GM19193 (cell line): ENCODE results near the gene C1orf74.

Experiments used
- POLR2A ChIP-seq: IDR thresholded peaks from 4 replicates; pipeline ENCODE4 v1.6.1; 2011; ENCODE audit not compliant: insufficient read depth, insufficient read length; ENCODE audit errors: extremely low read depth

The C1orf74 gene

GRCh38 chr1:209746451-209747165 is 37.8 kb downstream of the C1orf74 start:
- TF ChIP-seq POLR2A, result no peak

GRCh38 chr1:209743145-209743482 is 41.2 kb downstream of the C1orf74 start:
- TF ChIP-seq POLR2A, result no peak

DNA sequence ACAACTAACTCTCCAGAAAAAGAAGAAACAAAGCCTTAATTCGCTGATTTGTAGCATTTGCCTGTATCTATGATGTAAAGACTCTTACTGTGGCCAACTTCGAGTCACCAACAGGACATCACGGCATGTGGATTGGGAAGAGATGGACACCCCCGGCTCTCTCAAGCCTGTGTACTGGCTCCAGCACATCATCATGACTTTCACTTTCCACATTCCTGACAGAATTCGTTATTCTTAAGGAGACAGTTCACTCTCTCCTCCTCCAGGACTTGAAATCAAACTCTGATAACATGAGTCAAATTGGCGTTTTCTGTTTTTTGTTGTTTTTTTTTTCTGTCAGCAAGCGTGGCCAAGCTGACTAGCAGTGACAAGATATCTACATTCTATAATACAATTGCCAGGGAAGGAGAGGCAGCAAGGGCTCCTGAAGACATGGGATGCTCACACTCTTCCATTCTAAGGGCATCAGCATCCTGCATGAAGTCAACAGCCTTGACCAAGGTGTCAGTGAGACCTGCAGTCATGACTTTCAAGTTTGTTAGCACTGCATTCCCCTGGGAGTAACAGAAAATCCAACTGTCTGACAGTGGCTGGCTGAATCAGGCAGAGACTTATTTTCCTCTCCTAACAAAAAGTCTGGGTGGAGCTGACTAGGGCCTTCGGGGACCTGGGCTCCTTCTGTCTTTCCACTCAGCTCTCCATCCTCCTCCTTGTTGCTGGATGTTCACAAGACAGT is 41.8 kb downstream of the C1orf74 start:
- no peak for TF ChIP-seq POLR2A

DNA sequence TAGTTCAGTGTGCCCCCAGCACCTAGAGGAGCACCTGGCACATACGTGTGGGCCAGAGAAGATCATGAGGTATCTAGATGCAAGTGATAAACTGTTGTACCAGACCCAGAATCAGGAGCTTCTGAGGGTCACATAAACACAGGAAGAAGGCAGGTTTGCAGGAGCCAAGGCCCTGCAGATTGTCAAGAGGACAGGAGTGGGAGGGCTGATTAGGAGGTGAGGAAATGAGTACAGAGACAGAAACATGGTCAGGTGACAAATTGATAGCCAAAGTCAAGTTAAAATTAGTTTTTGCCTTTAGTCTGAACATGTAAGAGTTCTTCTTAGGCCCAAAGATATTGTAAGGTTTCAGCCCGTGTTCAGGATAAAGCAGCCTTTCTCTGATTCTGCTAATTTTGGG is 42.5 kb downstream of the C1orf74 start:
- no peak for TF ChIP-seq POLR2A

DNA sequence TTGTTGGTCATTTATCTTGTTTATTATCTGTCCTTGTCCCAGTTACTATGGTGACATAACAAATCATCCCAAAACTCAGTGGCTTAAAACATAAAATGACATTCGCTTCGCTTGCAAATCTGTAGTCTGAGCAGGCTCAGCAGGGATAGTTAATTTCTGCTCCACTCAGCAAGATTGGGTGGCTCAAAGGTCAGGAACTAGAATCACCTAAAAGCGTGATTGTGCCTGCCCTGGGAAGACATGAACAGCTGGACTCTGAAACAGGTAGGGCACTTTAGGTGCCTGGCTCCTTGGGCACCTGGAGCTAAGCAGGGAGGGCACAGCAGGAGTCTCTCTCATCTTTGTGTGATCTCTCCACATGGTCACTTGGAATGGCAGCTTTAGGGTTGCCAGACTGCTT is 43.2 kb downstream of the C1orf74 start:
- no peak for TF ChIP-seq POLR2A

DNA sequence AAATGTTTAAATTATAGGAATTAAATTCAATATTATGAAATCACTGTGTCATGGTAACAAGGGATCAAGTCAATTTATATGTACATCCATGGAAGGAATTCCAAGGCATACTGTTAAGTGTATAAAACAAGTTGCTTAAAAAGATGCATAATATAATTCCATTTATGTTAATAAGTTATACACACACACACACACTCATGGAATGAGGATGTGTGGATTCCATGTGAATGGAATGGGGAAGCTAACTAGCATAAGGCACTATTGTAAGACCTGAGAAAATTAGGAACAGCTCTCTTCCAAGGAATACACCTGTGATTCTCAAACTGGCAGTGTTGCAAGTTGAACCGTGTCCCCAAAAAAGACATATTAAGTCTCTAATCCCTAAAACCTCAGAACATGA is 46.1 kb downstream of the C1orf74 start:
- no peak for TF ChIP-seq POLR2A

GRCh38 chr1:209737118-209737505 is 47.2 kb downstream of the C1orf74 start:
- no peak for TF ChIP-seq POLR2A

DNA sequence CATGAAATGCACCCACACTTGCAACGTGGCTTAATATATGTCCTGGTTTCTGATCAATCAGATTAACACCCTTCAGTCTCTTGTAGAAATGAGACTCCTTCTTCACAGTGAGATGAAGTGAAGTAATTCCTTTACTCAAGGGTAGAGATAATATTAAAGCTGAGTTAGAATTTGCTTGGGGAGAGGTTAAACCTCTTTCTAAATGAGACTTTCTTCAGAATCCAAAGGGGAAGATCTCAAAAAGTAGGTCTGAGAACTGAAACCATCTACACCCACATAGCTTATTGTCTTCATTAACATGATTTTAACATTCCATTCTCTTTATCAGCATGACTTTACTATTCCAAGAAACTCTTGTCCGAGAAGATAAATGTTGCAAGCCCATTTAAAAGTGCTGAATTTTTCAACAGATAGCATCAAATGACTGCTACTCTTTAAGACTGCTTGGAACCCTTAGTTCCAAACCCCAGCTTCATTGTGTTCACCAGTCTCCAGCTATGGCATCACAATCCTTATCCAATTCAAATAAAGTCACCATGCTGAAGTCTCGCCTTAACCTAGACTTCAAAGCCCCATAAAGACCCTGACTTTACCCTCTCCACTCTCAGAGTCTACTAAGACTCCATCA is 47.8 kb downstream of the C1orf74 start:
- TF ChIP-seq POLR2A, result no peak

GRCh38 chr1:209733409-209734192 is 50.8 kb downstream of the C1orf74 start:
- no peak for TF ChIP-seq POLR2A

DNA sequence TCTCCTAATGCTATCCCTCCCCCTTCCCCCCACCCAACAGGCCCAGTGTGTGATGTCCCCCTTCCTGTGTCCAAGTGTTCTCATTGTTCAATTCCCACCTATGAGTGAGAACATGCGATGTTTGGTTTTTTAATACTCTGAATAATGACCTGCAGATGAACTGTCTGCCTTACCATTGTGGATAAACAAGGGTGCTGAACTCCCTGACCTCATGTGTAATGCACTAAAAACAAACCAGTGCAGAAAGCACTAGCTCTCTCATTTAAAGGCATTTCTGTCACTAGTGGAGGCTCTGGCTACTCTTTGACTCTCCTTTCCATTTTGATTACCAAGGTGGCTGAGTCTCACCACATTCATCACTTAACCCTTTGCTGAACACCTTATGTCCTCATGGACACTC is 51.6 kb downstream of the C1orf74 start:
- TF ChIP-seq POLR2A, result no peak

GRCh38 chr1:209729436-209729835 is 54.9 kb downstream of the C1orf74 start:
- TF ChIP-seq POLR2A, result no peak
